ENCODE data around the gene GARIN5A. TPM values are rescaled to one million over a fixed set of nuclear protein-coding genes. Genes with fewer than 3 reads are reported as not detected.

The GARIN5A gene
- total RNA-seq, 4 donors from 2014 or later: 0.55 to 4.2 (median 0.79) TPM; not detected in 1

DNA sequence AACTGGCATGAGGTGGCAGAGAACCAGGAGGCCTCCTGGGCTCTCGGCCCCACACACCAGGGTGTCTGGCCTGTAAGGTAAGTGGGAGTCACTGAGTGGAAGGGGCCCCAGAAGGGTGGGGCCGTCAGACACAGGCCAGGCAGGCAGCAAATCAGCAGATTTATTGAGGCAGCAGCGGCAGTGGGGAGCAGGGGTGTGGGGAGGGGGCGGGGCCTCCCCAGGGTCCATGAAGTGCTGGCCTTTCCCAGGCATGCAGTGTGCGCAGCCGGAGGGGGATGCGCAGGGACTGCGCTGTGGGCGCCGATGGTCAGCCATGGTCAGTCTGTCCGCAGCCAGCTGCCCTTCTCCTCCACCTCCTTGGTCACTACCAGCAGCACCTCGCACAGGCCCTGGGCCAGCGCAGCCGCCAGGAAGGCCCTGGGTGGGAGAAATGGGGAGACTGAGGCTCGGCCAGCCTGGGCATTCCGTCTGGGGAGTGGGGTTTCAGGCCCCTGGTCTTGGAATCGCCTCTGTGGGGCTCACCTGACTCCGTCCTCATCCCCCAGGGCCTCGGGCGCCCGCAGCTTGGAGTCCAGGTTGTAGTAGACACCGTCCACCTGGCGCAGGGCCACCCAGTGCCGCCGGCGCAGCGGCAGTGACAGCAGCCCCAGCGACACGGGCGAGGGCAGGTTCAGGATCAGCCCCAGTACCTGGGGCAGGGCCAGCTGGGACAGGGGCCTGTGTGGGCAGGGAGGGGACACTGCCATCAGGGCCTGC lies 29.4 kb upstream of the GARIN5A start:
- H3K4me3 ChIP-seq: no peak overlapping the region
- H3K36me3 ChIP-seq: no peaks in the 10 kb centered on the region
- no peak for DNase-seq
- in situ Hi-C loops (cut with MboI; ENCODE audit: low pct_ligation_motif_present in 1 of 4, low pct_unique_long_range_greater_than_20kb in 1 of 4, low sequenced_read_pairs in 3 of 4) (no loop called here), intact Hi-C loops (cut with DNase I; ENCODE audit: low total_unique reads) (no loop called here)
- 90% methylated on average over 29 of the region's 30 CpGs; no CpG with 5 or more reads in 1 of the 2 donors for WGBS, 2 donors (ENCODE audit: low coverage in 1 of 2)
- H3K4me1 ChIP-seq: peaks cover 7 to 15% (median 12%) of the 10 kb centered on the region in 4 donors
- TF ChIP-seq POLR2AphosphoS5 (IDR thresholded peaks at IDR 0.05) (no peak), EP300 (IDR thresholded peaks at IDR 0.05; ENCODE audit: low read depth) (no peak), POLR2A (IDR thresholded peaks at IDR 0.05) (no peak)
- TF ChIP-seq, protein P1, sequence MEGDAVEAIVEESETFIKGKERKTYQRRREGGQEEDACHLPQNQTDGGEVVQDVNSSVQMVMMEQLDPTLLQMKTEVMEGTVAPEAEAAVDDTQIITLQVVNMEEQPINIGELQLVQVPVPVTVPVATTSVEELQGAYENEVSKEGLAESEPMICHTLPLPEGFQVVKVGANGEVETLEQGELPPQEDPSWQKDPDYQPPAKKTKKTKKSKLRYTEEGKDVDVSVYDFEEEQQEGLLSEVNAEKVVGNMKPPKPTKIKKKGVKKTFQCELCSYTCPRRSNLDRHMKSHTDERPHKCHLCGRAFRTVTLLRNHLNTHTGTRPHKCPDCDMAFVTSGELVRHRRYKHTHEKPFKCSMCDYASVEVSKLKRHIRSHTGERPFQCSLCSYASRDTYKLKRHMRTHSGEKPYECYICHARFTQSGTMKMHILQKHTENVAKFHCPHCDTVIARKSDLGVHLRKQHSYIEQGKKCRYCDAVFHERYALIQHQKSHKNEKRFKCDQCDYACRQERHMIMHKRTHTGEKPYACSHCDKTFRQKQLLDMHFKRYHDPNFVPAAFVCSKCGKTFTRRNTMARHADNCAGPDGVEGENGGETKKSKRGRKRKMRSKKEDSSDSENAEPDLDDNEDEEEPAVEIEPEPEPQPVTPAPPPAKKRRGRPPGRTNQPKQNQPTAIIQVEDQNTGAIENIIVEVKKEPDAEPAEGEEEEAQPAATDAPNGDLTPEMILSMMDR (IDR thresholded peaks at IDR 0.05): no peak
- no peaks in the 10 kb centered on the region for H3K9me3 ChIP-seq
- H3K27me3 ChIP-seq: no peaks in the 10 kb centered on the region
- no peak overlapping the region for H3K27ac ChIP-seq

DNA sequence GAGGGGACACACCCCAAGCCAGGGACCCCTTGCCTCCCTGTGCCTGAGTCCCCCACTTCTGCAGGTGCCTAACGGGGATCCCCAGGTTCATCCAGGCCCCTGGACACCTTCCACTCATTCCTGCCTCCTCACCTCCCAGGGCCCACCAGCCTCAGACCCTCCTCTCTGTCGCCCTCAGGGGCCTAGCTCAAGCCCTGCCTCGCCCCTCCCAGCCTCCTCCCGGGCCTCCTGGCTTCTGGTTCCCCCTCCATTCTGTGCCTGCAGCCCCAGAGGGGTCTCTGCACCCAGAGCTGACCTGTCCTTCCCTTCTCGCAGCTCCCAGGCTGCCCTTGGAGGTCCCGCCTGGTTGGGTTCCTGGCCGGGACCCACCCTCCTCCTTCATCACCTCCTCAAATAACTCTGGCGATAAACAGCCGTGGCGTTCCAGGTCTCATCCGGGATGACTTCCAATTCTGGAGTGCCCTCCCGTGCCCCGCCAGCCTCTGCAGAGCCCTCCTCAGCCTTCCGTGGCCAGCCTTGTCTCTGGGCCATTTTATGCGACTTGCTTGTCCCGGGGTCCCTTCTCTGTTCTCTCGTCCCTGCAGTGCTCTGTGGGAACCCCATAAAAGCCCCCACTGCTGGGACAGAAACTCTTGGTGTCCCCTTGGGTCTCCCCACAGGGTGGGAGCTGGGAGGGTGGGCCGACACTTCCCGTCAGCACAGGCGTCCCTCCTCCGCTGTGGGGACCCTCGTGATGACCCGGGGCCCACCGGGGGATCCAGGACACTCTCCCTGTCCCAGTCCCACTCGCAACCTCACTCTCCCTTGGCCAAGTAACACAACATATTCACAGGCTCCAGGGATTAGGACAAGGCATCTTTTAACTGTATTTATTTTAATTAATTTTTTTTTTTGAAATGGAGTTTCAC lies 25.2 kb upstream of the GARIN5A start:
- peaks cover 0 to 7% (median 6%) of the 10 kb centered on the region in 4 donors for H3K4me1 ChIP-seq
- in situ Hi-C loops (cut with MboI; ENCODE audit: low pct_ligation_motif_present in 1 of 4, low pct_unique_long_range_greater_than_20kb in 1 of 4, low sequenced_read_pairs in 3 of 4) (no loop called here), intact Hi-C loops (cut with DNase I; ENCODE audit: low total_unique reads) (loop anchor here (5.0 kb wide), 1 partner anchor 620 kb away; no protein-coding TSS in a partner anchor)
- no peaks in the 10 kb centered on the region for H3K27me3 ChIP-seq
- no peak for DNase-seq
- TF ChIP-seq, protein P1 (IDR thresholded peaks at IDR 0.05): no peak
- no peak for TF ChIP-seq POLR2A (IDR thresholded peaks at IDR 0.05)
- TF ChIP-seq POLR2AphosphoS5 (IDR thresholded peaks at IDR 0.05): no peak
- no peak for TF ChIP-seq EP300 (IDR thresholded peaks at IDR 0.05; ENCODE audit: low read depth)
- H3K9me3 ChIP-seq: no peaks in the 10 kb centered on the region
- 71 to 90% methylated on average over 2 to 25 of the region's 25 CpGs for WGBS, 2 donors (ENCODE audit: low coverage in 1 of 2)
- H3K4me3 ChIP-seq: no peak overlapping the region
- no peak overlapping the region for H3K27ac ChIP-seq
- no peaks in the 10 kb centered on the region for H3K36me3 ChIP-seq

DNA sequence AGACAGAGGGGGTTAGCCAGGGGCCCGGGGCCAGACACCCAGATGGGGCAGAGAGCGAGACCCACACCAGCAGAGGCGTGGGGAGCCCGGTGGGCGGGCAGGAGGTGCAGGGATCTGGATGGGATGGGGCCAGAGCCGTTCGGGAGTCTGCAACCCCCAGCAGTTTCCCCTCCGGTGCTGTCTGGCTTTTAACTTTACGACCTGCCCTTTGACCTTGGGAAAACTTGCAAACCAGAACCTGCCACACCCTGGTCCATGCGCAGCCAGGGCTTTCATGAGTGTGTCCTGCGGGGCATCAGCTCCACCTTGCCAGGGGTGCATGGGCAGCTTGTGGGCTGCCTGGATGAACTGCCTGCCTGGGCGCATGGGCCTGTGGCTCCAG lies 24.5 kb upstream of the GARIN5A start:
- no peak overlapping the region for H3K4me3 ChIP-seq
- intact Hi-C loops (cut with DNase I; ENCODE audit: low total_unique reads) (loop anchor here (5.0 kb wide), 1 partner anchor 619 kb away; no protein-coding TSS in a partner anchor), in situ Hi-C loops (cut with MboI; ENCODE audit: low pct_ligation_motif_present in 1 of 4, low pct_unique_long_range_greater_than_20kb in 1 of 4, low sequenced_read_pairs in 3 of 4) (no loop called here)
- no peaks in the 10 kb centered on the region for H3K36me3 ChIP-seq
- no peaks in the 10 kb centered on the region for H3K9me3 ChIP-seq
- no peak overlapping the region for H3K27ac ChIP-seq
- WGBS, 2 donors (ENCODE audit: low coverage in 1 of 2): 48 to 80% methylated on average over 1 to 12 of the region's 12 CpGs
- TF ChIP-seq POLR2AphosphoS5 (IDR thresholded peaks at IDR 0.05): no peak
- TF ChIP-seq, protein P1 (IDR thresholded peaks at IDR 0.05): no peak
- TF ChIP-seq POLR2A (IDR thresholded peaks at IDR 0.05): no peak
- no peak for TF ChIP-seq EP300 (IDR thresholded peaks at IDR 0.05; ENCODE audit: low read depth)
- H3K27me3 ChIP-seq: no peaks in the 10 kb centered on the region
- peaks cover 0 to 7% (median 6%) of the 10 kb centered on the region in 4 donors for H3K4me1 ChIP-seq
- DNase-seq: no peak

DNA sequence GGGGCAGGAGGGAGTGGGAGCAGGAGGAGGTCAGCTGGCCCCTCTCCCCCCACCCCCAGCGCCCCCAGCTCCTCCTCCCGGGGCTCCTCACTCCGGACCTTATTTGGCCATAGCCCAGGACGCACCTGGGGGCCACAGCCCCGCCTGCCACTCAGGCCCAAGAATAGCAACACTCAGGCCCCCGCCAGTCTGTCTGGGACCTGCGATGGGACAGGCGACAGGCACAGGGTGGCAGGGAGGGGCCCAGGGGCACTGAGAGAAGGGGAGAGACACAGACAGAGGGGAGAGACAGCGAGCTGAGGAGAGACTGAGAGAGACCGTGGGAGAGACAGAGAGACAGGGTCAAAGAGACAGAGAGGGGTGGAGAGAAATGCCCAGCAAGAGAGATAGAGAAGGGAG lies 24.1 kb upstream of the GARIN5A start:
- Histone ChIP-seq H3K4me3 (no peak overlapping the region), H3K27ac (no peak overlapping the region), H3K36me3 (no peaks in the 10 kb centered on the region), H3K4me1 (peaks cover 0 to 7% (median 6%) of the 10 kb centered on the region in 4 donors), H3K27me3 (no peaks in the 10 kb centered on the region), H3K9me3 (no peaks in the 10 kb centered on the region)
- intact Hi-C loops (cut with DNase I; ENCODE audit: low total_unique reads) (loop anchor here (5.0 kb wide), 1 partner anchor 618 kb away; no protein-coding TSS in a partner anchor), in situ Hi-C loops (cut with MboI; ENCODE audit: low pct_ligation_motif_present in 1 of 4, low pct_unique_long_range_greater_than_20kb in 1 of 4, low sequenced_read_pairs in 3 of 4) (no loop called here)
- WGBS, 2 donors (ENCODE audit: low coverage in 1 of 2): 25 to 58% methylated on average over 4 to 10 of the region's 10 CpGs
- no peak for DNase-seq
- TF ChIP-seq POLR2AphosphoS5 (IDR thresholded peaks at IDR 0.05) (no peak), EP300 (IDR thresholded peaks at IDR 0.05; ENCODE audit: low read depth) (no peak), POLR2A (IDR thresholded peaks at IDR 0.05) (no peak)
- TF ChIP-seq, protein P1 (IDR thresholded peaks at IDR 0.05): no peak
